HEK293T (cell line): ENCODE data around the gene SMG6.

Source experiments
- CTCF ChIA-PET: fragments of 350-600 bp; formaldehyde crosslinking; extraction: SDS; loops from one replicate; lab custom pipeline; 2021; ENCODE audit warnings: antibody characterized with exemption, inconsistent platforms; lab: Yijun Ruan, JAX
- POLR2A ChIA-PET: fragments of 350-600 bp; formaldehyde crosslinking; extraction: SDS; loops from one replicate; lab custom pipeline; 2020; ENCODE audit warnings: antibody characterized with exemption, inconsistent platforms; lab: Yijun Ruan, JAX
- DNase-seq: peaks from one replicate; pipeline ENCODE4 v3.0.0; 2012; ENCODE audit warnings: mixed read lengths; ENCODE audit errors: extremely low spot score
- ARNT ChIP-seq: fragments of 450-650 bp; IDR thresholded peaks from 2 replicates; pipeline ENCODE4 v1.6.1; 2017; ENCODE audit warnings: mild to moderate bottlenecking
- BHLHE40 ChIP-seq: fragments of 450-650 bp; IDR thresholded peaks from 2 replicates; pipeline ENCODE4 v1.6.1; 2016; ENCODE audit warnings: mild to moderate bottlenecking, moderate library complexity, borderline replicate concordance
- CTBP1 ChIP-seq: fragments of 450-650 bp; IDR thresholded peaks from 2 replicates; pipeline ENCODE4 v1.6.1; 2016; ENCODE audit warnings: borderline replicate concordance
- ELF4 ChIP-seq: fragments of 450-650 bp; IDR thresholded peaks from 2 replicates; pipeline ENCODE4 v1.6.1; 2017; ENCODE audit warnings: antibody characterized with exemption
- FOXA1 ChIP-seq: fragments of 450-650 bp; IDR thresholded peaks from 2 replicates; pipeline ENCODE4 v1.6.1; 2016; ENCODE audit warnings: mild to moderate bottlenecking
- FOXK2 ChIP-seq: fragments of 450-650 bp; IDR thresholded peaks from 2 replicates; pipeline ENCODE4 v1.6.1; 2016; ENCODE audit warnings: mild to moderate bottlenecking
- FOXM1 ChIP-seq: fragments of 450-650 bp; IDR thresholded peaks from 2 replicates; pipeline ENCODE4 v1.6.1; 2017; ENCODE audit warnings: mild to moderate bottlenecking, borderline replicate concordance
- HDGF ChIP-seq: fragments of 450-650 bp; IDR thresholded peaks from 2 replicates; pipeline ENCODE4 v1.6.1; 2017; ENCODE audit warnings: antibody characterized with exemption, borderline replicate concordance
- L3MBTL2 ChIP-seq: fragments of 450-650 bp; conservative IDR thresholded peaks from 2 replicates; pipeline ENCODE4 v1.6.1; 2016; ENCODE audit warnings: mild to moderate bottlenecking
- LEF1 ChIP-seq: fragments of 450-650 bp; IDR thresholded peaks from 2 replicates; pipeline ENCODE4 v1.6.1; 2017; ENCODE audit warnings: mild to moderate bottlenecking, borderline replicate concordance
- NFRKB ChIP-seq: fragments of 450-650 bp; IDR thresholded peaks from 2 replicates; pipeline ENCODE4 v1.6.1; 2016; ENCODE audit warnings: mild to moderate bottlenecking, moderate library complexity
- SP1 ChIP-seq: fragments of 450-650 bp; IDR thresholded peaks from 2 replicates; pipeline ENCODE4 v1.6.1; 2017
- SUZ12 ChIP-seq: fragments of 450-650 bp; IDR thresholded peaks from 2 replicates; pipeline ENCODE4 v1.6.1; 2016; ENCODE audit warnings: mild to moderate bottlenecking
- TARDBP ChIP-seq: fragments of 450-650 bp; IDR thresholded peaks from 2 replicates; pipeline ENCODE4 v1.6.1; 2016
- ZNF384 ChIP-seq: fragments of 450-650 bp; IDR thresholded peaks from 2 replicates; pipeline ENCODE4 v1.6.1; 2016
- TF ChIP-seq, protein P1 (sequence below): fragments of 450-650 bp; IDR thresholded peaks from 2 replicates; pipeline ENCODE4 v1.6.1; 2016

The SMG6 gene

DNA sequence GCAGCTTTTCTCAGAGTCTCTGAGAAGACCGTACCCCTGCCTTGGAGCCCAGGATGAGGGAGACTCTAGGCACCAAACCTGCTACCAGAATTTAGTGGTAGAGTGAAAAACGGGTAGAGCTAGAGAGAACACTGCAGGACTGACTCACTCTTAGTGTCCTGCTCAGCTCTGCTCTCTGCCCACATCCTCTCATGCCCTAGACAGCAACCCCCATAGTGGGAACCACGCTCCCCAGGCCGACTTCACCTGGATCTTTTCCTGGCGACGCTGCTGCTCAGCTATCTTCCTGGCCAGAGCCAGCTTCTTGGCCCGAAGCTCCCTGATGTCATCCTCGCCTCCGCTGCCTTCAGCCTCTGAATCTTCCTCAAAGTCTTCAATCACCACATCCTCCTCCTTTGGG, 222.0 kb downstream of the SMG6 start:
- TF ChIP-seq TARDBP (no peak), FOXA1 (no peak), NFRKB (no peak), HDGF (no peak), ZNF384 (no peak), CTBP1 (no peak), FOXM1 (no peak)
- no peak for DNase-seq
- CTCF ChIA-PET: no interaction called here
- POLR2A ChIA-PET: interaction anchor here (1.1 kb wide), 1 partner anchor 90 kb away, joined by 3 read pairs; no protein-coding TSS in a partner anchor

DNA sequence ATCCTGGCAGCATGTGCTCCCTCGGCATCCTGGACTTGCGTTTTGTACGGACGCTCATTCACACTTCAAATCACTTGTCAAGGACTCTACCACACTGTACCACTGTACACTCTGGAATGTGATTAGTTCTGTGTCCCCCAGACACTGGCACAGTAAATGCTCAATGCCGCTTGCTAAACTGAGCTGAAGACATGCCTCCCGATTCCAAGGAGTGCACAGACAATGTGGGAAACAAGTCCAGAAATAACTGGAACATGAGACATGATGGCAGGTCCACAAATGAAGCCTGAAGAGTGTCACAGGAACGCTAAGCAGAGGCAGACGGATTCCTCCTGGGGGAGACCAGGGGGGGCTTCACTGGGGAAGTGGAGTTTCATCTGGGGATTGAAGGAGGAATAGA, 226.5 kb downstream of the SMG6 start:
- ChIA-PET POLR2A (no interaction called here), CTCF (no interaction called here)
- no peak for DNase-seq
- TF ChIP-seq FOXK2 (no peak), ARNT (no peak), FOXA1 (no peak), TARDBP (no peak), LEF1 (no peak), SP1 (no peak), FOXM1 (no peak), HDGF (no peak), ELF4 (no peak), L3MBTL2 (no peak), CTBP1 (no peak), SUZ12 (no peak), ZNF384 (no peak), NFRKB (no peak), BHLHE40 (no peak)
- TF ChIP-seq, protein P1, sequence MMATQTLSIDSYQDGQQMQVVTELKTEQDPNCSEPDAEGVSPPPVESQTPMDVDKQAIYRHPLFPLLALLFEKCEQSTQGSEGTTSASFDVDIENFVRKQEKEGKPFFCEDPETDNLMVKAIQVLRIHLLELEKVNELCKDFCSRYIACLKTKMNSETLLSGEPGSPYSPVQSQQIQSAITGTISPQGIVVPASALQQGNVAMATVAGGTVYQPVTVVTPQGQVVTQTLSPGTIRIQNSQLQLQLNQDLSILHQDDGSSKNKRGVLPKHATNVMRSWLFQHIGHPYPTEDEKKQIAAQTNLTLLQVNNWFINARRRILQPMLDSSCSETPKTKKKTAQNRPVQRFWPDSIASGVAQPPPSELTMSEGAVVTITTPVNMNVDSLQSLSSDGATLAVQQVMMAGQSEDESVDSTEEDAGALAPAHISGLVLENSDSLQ: no peak

DNA sequence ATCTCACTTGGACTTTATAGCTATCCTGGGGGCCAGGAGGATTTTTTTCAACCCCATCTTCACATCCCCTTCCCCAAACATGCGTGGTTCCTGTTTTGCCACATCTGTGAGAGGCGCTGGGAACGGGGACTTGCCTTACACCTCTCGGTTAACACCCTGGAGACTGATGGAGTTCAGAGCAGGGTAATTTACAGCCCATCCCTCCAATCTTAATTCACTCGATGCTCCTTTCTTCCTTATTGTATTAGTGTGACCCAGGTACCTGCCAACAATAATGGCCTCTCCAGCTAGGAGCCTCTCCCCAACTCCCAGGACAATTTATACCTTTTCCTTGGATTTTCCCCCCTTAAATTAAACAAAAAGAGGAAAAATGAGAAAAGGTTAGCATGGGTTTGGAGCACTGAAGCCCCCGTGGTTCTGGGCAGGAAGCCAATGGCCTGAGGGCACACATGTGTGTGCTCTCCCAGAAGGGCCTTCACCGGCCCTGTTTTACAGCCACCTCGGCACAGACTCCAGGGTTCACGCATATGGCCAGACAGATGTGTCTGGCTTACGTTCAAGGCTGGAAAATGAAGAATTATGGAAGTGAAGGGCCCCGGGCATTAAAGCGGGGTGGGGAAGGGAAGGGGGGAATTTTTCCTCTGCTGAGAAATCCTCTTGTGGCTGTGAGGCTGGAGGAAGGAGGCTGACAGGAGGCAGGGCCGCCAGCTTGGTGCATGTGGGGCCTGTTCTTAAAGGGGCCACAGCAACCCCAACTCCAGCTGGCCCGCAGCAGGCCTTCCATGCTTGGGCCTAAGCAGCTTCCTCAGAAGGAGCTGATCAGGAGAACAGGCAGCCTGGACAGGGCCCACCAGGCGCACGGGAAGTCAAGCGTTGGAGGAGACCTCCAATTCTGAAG, 227.2 kb downstream of the SMG6 start:
- POLR2A ChIA-PET: interaction anchor here (0.9 kb wide), 1 partner anchor 260 kb away, joined by 3 read pairs; no protein-coding TSS in a partner anchor
- CTCF ChIA-PET: interaction anchor here (0.7 kb wide), 1 partner anchor 12 kb away, joined by 4 read pairs; no protein-coding TSS in a partner anchor
- DNase-seq: no peak
- TF ChIP-seq, protein P1: no peak
- TF ChIP-seq SP1 (no peak), BHLHE40 (no peak), SUZ12 (no peak), FOXM1 (no peak), TARDBP (no peak), ZNF384 (no peak), ELF4 (no peak), L3MBTL2 (no peak), FOXK2 (no peak), HDGF (no peak), LEF1 (no peak), CTBP1 (no peak), ARNT (no peak), FOXA1 (no peak), NFRKB (no peak)

DNA sequence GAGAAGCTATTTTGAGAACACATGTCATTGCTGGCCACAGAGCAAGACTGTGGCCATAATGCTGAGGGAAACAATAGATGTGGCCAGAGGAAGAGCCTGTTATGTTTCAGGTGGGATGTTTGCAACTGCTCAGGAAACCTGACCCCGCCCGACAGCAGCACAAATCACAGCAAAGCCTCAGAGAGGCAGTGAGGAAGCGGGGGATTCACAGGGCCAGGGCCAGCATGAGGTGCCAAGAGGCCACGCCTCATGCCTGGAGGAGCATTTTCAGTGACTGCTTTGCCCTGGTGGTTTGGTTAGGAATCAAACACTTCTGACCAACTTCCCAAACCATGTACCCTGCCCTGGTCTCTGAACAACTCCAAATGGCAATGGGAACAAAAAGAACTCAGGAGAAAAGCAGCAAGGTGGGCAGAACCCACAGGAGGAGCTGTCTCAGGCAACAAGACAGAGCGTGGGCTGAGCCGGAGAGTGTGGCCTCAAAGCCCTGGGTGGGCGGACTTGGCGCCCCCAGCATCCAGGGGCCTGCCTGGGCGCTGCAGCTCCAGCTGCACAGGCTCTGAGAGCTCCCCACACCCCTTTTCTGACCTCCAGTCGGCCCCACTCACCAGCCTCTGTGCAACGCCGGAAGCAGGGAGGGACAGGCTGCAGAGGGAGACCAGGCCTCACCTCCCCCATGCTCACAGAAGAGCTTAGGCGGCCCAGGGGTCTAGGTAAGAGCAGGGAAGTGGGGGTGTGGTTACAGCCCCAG, 228.1 kb downstream of the SMG6 start:
- ChIA-PET CTCF (interaction anchor here (0.7 kb wide), 1 partner anchor 11 kb away, joined by 4 read pairs; no protein-coding TSS in a partner anchor), POLR2A (interaction anchor here (0.9 kb wide), 1 partner anchor 260 kb away, joined by 3 read pairs; no protein-coding TSS in a partner anchor)
- no peak for DNase-seq
- TF ChIP-seq ZNF384: no peak
- no peak for TF ChIP-seq ELF4
- no peak for TF ChIP-seq CTBP1
- TF ChIP-seq HDGF: no peak
- no peak for TF ChIP-seq SP1
- TF ChIP-seq TARDBP: no peak
- TF ChIP-seq FOXA1: no peak
- no peak for TF ChIP-seq ARNT
- TF ChIP-seq, protein P1: no peak
- TF ChIP-seq NFRKB: no peak
- no peak for TF ChIP-seq LEF1
- no peak for TF ChIP-seq FOXM1
- no peak for TF ChIP-seq L3MBTL2
- TF ChIP-seq BHLHE40: no peak
- no peak for TF ChIP-seq FOXK2
- TF ChIP-seq SUZ12: no peak

DNA sequence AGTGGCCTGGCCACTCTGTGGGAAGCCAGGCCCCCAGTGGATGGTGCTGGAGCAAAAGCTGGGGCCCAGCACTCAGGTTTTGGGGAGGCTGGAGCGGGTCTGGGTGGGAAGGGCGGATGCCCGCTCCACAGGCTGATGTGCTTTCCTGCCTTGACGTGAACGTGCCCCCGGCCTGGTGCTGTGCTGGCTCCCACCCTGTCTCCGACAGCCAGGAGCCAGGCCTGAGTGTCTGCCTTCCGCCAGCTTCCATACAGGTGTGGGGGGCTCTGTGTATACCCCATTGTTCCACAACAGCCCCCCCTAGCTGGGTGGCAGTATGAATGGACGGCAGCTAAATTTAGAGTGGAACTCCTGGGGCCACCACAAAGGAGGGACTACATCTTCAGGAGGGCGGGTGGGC, 228.7 kb downstream of the SMG6 start:
- DNase-seq: no peak
- TF ChIP-seq NFRKB (no peak), SP1 (no peak), FOXA1 (no peak), SUZ12 (no peak), L3MBTL2 (no peak), FOXK2 (no peak), ELF4 (no peak), TARDBP (no peak), ZNF384 (no peak), HDGF (no peak), FOXM1 (no peak), LEF1 (no peak), CTBP1 (no peak), BHLHE40 (no peak)
- TF ChIP-seq, protein P1: no peak
- ChIA-PET CTCF (no interaction called here), POLR2A (no interaction called here)
